Mucosa of descending colon (tissue), 3 donors: Measurements from ENCODE around the gene GPR87. TPM values are rescaled to one million over a fixed set of nuclear protein-coding genes. Genes with fewer than 3 reads are reported as not detected.

Source experiments
- ATAC-seq: fragments of 200-7000 bp; cut with Tn5 transposase; one replicate; pipeline ENCODE4 v1.9.1; 2020; ENCODE audit warnings: mild to moderate bottlenecking, moderate library complexity
- DNase-seq, 3 donors: peaks; one replicate each; pipeline ENCODE4 v3.0.0-alpha.2; 2020
- H3K36me3 ChIP-seq: fragments of 200-600 bp; one replicate; pipeline ENCODE4 v1.8.0; 2021; ENCODE audit warnings: low read depth, mild to moderate bottlenecking
- H3K4me1 ChIP-seq: fragments of 200-600 bp; one replicate; pipeline ENCODE4 v1.8.0; 2021; ENCODE audit warnings: low read depth, mild to moderate bottlenecking
- H3K4me3 ChIP-seq: fragments of 200-600 bp; one replicate; pipeline ENCODE4 v1.8.0; 2021; ENCODE audit warnings: mild to moderate bottlenecking
- H3K9me3 ChIP-seq: fragments of 200-600 bp; one replicate; pipeline ENCODE4 v1.8.0; 2021; ENCODE audit warnings: mild to moderate bottlenecking
- CTCF ChIP-seq: fragments of 200-600 bp; IDR thresholded peaks from one replicate; pipeline ENCODE4 v1.8.0; 2022; ENCODE audit warnings: antibody characterized with exemption, mild to moderate bottlenecking
- intact Hi-C, 2 donors: fragments of 100-400 bp; cut with DNase I in 1 of 2; cut with micrococcal nuclease in 1 of 2; formaldehyde crosslinking; loops; one replicate each; pipeline versions ENCODE4 v1.11.0 to v1.11.1; 2022; cut with DNase I, micrococcal nuclease
- total RNA-seq, 3 donors: library from RNA; stranded (reverse); fragmentation: NEBNext Ultra II Directional in 2 of 3; extraction: Animal tissue kit (Norgen Biotek cat#: 25700) in 2 of 3; gene quantifications; one replicate each; pipeline versions ENCODE4 v1.2.1 to v1.2.4, GENCODE V29; 2021 to 2023
- donor health status: DM: no; HTN: no; CAD: no; lungs with moderate emphysema.
- donor health status: DM: no; HTN: no; CAD: no.
- donor health status: DM: no; HTN: yes; CAD: no.

The GPR87 gene
- total RNA-seq, 3 donors from 2014 or later: not detected

- H3K4me3 ChIP-seq: no peak overlapping the region
- H3K4me1 ChIP-seq: no peaks in the 10 kb centered on the region
- no peaks in the 10 kb centered on the region for H3K36me3 ChIP-seq
- intact Hi-C loops: no loop called here
- ATAC-seq: no peak
- no peak for DNase-seq
- no peaks in the 10 kb centered on the region for H3K9me3 ChIP-seq
- TF ChIP-seq CTCF: no peak
Observed at GRCh38 chr3:151303751-151304150, 12.9 kb downstream of the GPR87 start.

- H3K4me1 ChIP-seq: no peaks in the 10 kb centered on the region
- DNase-seq (no peak), ATAC-seq (no peak)
- H3K9me3 ChIP-seq: no peaks in the 10 kb centered on the region
- intact Hi-C loops: no loop called here
- H3K36me3 ChIP-seq: no peaks in the 10 kb centered on the region
- no peak overlapping the region for H3K4me3 ChIP-seq
- TF ChIP-seq CTCF: no peak
Observed at GRCh38 chr3:151301787-151302186, 14.8 kb downstream of the GPR87 start.

- intact Hi-C loops: no loop called here
- H3K4me3 ChIP-seq: no peak overlapping the region
- TF ChIP-seq CTCF: no peak
- no peaks in the 10 kb centered on the region for H3K4me1 ChIP-seq
- ATAC-seq: no peak
- no peak for DNase-seq
- no peaks in the 10 kb centered on the region for H3K36me3 ChIP-seq
- no peaks in the 10 kb centered on the region for H3K9me3 ChIP-seq
Observed at GRCh38 chr3:151300539-151300938, 16.1 kb downstream of the GPR87 start.

- DNase-seq: no peak
- Histone ChIP-seq H3K4me3 (no peak overlapping the region), H3K36me3 (no peaks in the 10 kb centered on the region), H3K4me1 (no peaks in the 10 kb centered on the region), H3K9me3 (no peaks in the 10 kb centered on the region)
- TF ChIP-seq CTCF: no peak
- no peak for ATAC-seq
- intact Hi-C loops: no loop called here
Observed at GRCh38 chr3:151299006-151299405, 17.6 kb downstream of the GPR87 start.

GRCh38 chr3:151297429-151297828, 19.2 kb downstream of the GPR87 start:
- no peak for DNase-seq
- intact Hi-C loops: no loop called here
- Histone ChIP-seq H3K36me3 (no peaks in the 10 kb centered on the region), H3K4me1 (no peaks in the 10 kb centered on the region), H3K4me3 (no peak overlapping the region), H3K9me3 (no peaks in the 10 kb centered on the region)
- no peak for ATAC-seq
- TF ChIP-seq CTCF: no peak

GRCh38 chr3:151296226-151296625, 20.4 kb downstream of the GPR87 start:
- intact Hi-C loops: no loop called here
- Histone ChIP-seq H3K4me3 (no peak overlapping the region), H3K36me3 (no peaks in the 10 kb centered on the region), H3K4me1 (no peaks in the 10 kb centered on the region), H3K9me3 (no peaks in the 10 kb centered on the region)
- DNase-seq (no peak), ATAC-seq (no peak)
- TF ChIP-seq CTCF: no peak
